ENCODE data around the gene NUDT16. TPM values are rescaled to one million over a fixed set of nuclear protein-coding genes. Genes with fewer than 3 reads are reported as not detected.
A peak's percentile ranks its signal among the peaks of the same experiment; 100 is the strongest.
"Not testable (repeated sequence)": the region's sequence is repeated elsewhere in the genome, so short reads cannot be mapped to it uniquely, and the experiment has no call there.

Gene NUDT16
- total RNA-seq, 1 donor from 2014 or later = 47.2 TPM

DNA sequence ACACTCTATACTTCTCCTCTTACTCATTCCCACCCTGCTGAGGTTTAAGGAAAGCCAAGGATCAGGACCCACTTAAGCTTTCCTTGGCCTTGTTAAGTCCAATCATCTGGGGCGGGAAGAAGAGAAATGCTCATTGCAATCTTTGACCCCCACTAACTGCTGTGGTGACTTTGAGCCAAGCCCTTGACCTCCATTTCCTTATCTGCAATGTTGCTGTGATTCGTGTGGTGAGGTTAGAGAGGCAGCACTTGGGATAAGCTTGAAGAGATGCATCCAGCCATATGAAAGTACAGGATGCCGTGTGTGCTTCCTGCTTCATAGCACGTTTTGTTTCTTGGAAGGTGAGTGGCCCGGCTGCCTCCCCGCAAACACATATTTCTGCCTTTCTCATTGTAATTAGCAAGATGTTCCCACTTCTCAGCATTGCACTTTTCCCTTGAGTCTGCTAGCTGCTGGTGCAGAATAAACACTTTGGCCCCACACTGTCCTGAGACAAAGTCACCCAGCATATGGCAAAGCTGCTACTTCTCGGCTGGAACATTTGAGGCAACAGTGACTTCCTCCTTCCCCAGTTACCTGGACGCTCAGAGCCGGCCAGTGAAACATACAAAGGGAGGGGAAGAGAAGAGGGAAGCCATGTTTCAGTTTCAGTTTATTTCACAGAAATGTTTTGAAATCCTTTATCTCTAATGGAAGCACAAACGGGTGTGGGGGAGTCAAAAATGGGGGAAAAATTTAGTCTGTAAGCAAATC, 10.5 kb upstream of the NUDT16 start:
- Histone ChIP-seq H3K4me3 (no peak overlapping the region), H3K4me1 (no peaks in the 10 kb centered on the region), H3K36me3 (peaks cover 25% of the 10 kb centered on the region), H3K9me3 (no peaks in the 10 kb centered on the region), H3K27me3 (no peaks in the 10 kb centered on the region), H3K27ac (no peak overlapping the region)
- intact Hi-C loops (cut with DNase I) = no loop called here
- DNase-seq (no peak), ATAC-seq (peak; percentile 64)
- no peak for TF ChIP-seq CTCF (IDR thresholded peaks at IDR 0.05)

DNA sequence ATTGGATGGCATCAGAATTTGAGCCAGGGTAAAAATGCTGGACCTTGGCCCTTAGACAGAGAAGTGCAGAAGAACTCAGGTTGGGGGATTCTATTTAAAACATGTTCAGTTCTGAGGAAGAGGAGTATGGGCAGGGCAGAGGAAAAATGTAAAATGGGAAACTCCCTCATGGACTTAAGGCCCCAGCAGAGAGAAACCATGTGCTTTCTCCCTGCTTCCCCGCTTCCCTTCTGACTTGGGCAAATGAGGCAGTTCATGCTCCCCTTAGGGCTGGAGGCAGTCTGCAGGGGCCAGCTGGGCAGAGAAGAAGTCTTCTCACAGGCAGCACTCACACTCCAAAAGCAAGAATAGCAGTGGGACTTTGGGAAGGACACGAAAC, 9.9 kb upstream of the NUDT16 start:
- TF ChIP-seq CTCF (IDR thresholded peaks at IDR 0.05) = no peak
- Histone ChIP-seq H3K36me3 (peaks cover 30% of the 10 kb centered on the region), H3K27ac (peak overlapping the region; percentile 26), H3K4me1 (no peaks in the 10 kb centered on the region), H3K9me3 (no peaks in the 10 kb centered on the region), H3K4me3 (no peak overlapping the region), H3K27me3 (no peaks in the 10 kb centered on the region)
- intact Hi-C loops (cut with DNase I) = no loop called here
- no peak for ATAC-seq
- no peak for DNase-seq

- no peaks in the 10 kb centered on the region for H3K4me1 ChIP-seq
- no peaks in the 10 kb centered on the region for H3K27me3 ChIP-seq
- ATAC-seq (no peak), DNase-seq (no peak)
- no peak overlapping the region for H3K27ac ChIP-seq
- no peak for TF ChIP-seq CTCF (IDR thresholded peaks at IDR 0.05)
- H3K36me3 ChIP-seq = peaks cover 30% of the 10 kb centered on the region
- no peak overlapping the region for H3K4me3 ChIP-seq
- intact Hi-C loops (cut with DNase I) = no loop called here
- no peaks in the 10 kb centered on the region for H3K9me3 ChIP-seq
Measured at GRCh38 chr3:131374741-131375140, 6.8 kb upstream of the NUDT16 start.

DNA sequence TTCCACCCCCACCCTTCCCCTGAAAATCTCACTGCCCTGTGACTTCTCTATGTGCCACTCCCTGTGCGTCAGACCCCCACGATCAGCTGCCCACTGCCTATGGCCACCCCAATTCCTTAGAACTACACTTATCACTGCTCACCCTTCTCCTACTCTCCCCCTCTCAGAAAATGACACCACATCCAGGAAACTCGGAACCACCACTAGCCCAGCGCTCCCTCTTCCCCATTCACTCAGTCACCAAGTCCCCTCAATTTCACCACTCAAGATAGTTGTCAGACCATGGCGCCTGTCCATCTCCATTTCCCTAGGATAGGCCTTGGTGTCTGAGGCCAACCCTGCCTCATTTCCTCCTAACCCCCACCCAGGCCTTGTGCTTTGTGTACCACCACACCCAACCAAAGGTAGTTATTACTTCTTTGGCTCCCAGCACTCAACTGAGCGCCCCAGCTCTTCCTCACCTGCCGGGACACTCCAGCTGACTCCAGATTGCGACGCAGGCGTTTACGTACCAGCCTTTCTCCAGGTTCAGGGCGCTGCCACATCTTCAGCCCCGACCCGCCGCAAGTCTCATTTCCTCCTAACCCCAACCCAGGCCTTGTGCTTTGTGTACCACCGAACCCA, 641 bp upstream of the NUDT16 start:
- Histone ChIP-seq H3K36me3 (peaks cover 16% of the 10 kb centered on the region), H3K27ac (peak overlapping the region; percentile 95), H3K4me3 (peak overlapping the region; percentile 87), H3K4me1 (peaks cover 35% of the 10 kb centered on the region)
- ATAC-seq = peak; percentile 1
- H3K27me3 ChIP-seq; H3K9me3 ChIP-seq; DNase-seq; intact Hi-C loops (cut with DNase I): not testable (repeated sequence)

- TF ChIP-seq CTCF (IDR thresholded peaks at IDR 0.05) = no peak
- H3K4me3 ChIP-seq = no peak overlapping the region
- intact Hi-C loops (cut with DNase I) = no loop called here
- peak overlapping the region; percentile 80 for H3K27ac ChIP-seq
- no peaks in the 10 kb centered on the region for H3K27me3 ChIP-seq
- ATAC-seq (peak; percentile 88), DNase-seq (peak; percentile 88)
- H3K36me3 ChIP-seq = peaks cover 9% of the 10 kb centered on the region
- no peaks in the 10 kb centered on the region for H3K9me3 ChIP-seq
- H3K4me1 ChIP-seq = peaks cover 58% of the 10 kb centered on the region
Measured at GRCh38 chr3:131386429-131387165, 5.0 kb downstream of the NUDT16 start.
